HG02943 (cell line): ENCODE measurements around the gene ZNF813.
"Not testable (repeated sequence)": the region's sequence is repeated elsewhere in the genome, so short reads cannot be mapped to it uniquely, and the experiment has no call there.

ENCODE experiments used
- ATAC-seq: cut with Tn5 transposase; IDR thresholded peaks from one replicate; pipeline ENCODE4 v1.9.1; 2021; ENCODE audit warnings: mild to moderate bottlenecking, low read depth, moderate library complexity; ENCODE audit not compliant: unreplicated experiment

Gene ZNF813

DNA sequence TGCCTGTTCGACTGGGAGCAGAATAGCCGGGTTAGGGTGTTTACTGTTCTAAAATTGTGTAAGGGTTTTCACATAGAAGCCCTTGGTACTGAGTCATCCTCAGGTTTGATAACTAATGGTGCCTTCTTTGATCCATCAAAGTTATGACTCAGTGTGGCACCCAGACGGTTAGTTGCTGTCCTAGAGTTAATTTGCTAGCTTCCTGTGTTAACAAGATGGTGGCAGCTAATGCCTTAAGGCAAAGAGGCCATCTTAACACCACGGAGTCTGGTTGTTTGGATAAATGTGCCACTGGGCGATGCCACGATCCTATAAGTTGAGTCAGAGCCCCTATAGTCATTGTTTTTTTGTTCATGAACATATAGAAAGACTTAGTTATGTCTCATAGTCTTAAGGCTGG, 7.9 kb downstream of the ZNF813 start:
- not testable (repeated sequence) for ATAC-seq

DNA sequence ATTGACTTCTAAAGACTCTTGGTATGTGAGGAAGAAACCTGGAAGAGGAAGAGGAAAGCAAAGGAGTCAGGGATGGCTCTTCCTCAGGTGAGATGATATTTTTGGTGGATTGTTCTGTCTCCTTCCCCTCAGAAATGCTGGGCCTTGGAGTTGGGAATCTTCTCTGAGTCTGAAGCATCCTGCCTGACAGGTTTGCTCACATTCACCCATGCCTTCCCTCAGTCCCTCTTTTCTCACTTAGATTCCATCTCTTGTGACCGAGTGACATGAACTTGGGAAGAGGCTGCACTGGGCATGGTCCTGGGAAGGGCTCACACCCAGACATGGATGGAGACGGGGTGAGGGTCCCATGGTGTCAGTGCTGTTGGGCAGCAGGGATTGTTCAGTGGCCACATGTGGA, 16.2 kb downstream of the ZNF813 start:
- not testable (repeated sequence) for ATAC-seq

DNA sequence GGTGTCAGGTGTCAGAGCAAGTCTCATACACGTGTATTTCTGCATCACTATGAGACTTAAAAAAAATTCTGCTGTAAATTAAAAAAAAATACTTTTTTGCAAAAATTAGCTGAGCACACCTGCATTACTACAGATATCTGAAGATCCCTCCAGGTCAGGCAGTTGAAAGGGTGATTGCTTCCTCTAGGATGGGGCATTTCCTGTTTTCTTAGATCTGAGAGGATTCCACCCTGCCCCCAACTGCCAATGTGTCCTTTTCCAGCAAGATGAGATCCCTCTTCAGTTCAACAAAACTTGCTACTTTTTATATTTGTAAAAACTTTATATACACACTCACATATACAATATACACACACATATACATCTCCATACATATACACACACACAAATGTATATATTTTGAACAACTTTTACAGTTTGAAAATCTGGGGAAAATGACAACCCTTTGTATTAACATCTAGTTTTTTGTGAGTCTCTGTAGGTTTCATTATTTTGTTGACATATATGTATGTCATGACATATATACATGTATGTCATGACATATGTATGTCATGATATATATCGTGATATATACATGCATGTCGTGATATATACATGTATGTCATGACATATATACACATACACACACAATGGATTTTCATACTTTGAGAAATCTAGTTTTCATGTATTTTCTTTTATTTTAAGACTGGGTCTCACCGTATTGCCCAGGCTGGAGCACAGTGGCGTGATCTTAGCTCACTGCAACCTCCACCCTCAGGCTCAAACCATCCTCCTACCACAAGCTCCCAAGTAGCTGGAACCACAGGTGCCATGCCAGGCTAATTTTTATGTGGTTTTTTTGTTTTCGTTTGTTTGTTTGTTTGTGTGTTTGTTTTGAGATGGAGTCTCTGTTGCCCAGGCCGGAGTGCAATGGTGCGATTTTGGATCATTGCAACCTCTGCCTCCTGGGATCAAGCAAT, 17.8 kb downstream of the ZNF813 start:
- no peak for ATAC-seq

DNA sequence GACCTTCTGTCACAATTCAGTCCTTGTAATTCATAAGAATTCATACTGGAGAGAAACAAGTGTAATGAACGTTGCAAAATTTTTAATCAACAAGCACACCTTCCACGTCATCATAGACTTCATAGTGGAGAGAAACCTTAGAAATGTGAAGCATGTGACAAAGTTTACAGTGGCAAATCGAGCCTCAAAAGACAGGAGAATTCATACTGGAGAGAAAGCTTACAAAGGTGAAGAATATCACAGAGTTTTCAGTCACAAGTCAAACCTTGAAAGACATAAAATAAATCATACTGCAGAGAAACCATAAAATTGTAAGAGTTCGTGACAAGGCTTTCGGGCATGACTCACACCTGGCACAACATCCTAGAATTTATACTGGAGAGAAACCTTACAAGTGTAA, 24.6 kb downstream of the ZNF813 start:
- no peak for ATAC-seq

DNA sequence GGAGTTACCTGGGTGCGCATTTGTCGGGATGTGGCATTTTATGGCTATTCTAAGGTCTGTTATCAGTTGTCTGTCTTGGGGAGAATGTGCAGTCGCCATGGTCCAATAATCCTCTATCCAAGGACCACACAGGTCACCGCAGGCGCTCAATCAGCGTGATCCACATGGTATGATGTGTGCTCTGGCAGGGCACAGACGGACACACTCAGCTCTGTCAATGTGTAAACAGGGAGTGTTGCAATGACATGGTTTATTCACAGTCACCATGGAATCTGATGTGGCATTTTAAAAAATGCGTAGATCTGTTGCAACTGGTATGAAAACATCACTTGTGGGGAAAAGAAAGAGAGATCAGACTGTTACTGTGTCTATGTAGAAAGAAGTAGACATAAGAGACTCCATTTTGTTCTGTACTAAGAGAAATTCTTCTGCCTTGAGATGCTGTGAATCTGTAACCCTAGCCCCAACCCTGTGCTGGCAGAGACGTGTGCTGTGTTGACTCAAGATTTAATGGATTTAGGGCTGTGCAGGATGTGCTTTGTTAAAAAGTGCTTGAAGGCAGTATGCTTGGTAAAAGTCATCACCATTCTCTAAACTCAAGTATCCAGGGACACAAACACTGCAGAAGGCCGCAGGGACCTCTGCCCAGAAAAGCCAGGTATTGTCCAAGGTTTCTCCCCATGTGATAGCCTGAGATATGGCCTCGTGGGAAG, 29.9 kb downstream of the ZNF813 start:
- not testable (repeated sequence) for ATAC-seq

DNA sequence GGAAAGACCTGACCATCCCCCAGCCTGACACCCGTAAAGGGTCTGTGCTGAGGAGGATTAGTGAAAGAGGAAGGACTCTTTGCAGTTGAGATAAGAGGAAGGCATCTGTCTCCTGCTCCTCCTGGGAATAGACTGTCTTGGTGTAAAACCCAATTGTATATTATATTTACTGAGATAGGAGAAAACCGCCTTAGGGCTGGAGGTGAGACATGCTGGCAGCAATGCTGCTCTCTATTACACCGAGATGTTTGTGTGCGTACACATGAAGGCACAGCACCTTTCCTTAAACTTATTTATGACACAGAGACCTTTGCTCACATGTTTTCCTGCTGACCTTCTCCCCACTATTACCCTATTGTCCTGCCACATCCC, 30.5 kb downstream of the ZNF813 start:
- not testable (repeated sequence) for ATAC-seq

DNA sequence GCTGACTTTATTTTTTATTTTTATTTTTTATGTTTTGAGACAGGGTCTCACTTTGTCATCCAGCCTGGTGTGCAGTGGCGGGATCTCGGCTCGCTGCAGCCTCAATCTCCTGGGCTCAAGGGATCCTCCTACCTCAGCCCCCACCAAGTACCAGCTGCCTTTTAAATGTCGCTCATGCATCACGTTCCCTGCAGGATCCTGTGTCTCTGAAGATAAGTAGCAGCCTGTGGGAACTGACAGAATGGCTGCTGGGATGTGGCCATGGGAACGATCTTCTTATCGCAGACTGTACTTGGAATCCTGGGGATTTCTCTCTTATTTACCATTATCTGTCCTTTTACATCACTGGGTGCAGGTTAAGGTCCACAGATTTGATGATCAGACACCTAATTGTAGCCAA, 35.6 kb downstream of the ZNF813 start:
- ATAC-seq = not testable (repeated sequence)

DNA sequence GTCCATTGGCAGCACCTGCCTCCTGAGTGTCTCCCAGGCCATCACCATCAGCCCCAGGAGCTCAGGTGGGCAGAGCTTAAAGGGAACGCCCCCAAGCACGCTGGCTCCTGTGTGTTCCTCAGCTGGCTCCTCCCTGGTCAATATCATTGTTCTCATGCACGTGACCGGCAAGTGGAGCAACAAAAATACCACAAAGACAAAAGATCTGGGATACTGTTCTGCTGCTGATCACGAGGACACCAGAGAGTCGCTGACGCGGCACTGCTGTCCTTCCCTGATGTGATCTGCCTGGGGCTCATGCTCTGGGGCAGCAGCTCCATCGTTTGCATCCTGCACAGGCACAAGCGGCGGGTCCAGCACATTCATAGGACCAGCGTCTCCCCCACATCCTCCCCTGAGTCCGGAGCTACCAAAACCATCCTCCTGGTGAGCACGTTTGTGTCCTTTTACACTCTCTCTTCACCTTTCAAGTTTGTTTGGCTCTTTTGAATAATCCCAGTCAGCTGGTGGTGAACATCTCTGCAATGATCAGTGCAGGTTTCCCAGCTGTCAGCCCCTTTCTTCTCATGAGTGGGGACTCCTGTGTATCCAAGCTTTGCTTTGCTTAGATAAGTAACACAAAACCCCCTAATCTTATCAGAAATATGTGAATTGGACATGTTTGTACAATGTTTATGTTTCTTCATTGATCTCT, 36.3 kb downstream of the ZNF813 start:
- ATAC-seq = not testable (repeated sequence)

DNA sequence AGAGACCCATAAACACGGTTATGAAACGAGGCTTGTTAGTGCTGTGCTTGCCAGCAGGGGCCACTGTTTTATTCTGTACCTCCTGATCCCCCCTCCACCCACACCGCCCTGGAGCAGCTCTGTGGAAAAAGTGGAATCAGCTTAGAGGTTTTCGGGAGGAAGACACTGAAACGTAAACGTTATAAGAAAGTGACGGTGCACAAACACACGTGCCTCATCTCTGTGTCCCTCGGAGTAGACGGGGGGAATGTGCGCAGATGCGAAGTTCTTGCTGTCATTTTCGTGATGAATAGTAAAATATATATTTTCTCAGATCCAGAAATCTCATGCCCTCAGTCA, 36.8 kb downstream of the ZNF813 start:
- not testable (repeated sequence) for ATAC-seq

DNA sequence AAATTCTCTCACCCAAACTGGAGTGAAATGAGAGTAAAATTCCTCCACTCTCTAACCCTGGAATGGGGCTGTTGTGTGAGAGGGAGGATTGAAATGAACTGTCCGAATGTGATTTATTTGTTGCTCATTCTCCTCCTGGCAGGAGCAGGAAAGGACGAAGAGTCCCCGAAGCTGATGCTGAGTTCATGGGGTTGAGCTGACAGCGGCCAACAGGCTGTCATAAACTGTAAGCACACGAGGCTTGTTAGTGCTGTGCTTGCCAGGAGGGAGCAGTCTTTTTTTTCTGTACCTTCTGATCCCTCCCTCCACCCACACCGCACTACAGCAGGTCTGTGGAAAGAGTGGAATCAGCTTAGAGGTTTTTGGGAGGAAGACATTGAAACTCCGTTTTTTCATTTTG, 37.4 kb downstream of the ZNF813 start:
- ATAC-seq = no peak

DNA sequence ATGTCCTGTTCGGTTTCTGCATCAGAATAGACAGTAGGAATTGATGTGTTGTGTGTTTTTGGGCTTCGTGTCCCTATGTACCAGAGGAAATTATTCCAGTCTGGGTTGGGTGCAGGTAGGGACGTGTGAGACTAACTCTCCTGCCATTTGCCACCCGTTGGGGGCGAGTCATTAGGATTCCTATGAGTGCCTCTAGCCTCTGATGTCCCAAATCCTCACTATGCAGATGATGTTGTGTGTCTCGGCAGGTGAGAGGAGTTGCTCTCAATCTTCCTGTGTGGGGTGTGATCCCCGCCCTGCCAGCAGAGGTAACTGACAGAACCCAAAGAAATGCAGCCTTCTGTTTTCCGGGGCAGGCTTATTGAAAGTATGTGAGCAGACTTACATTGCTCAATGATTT, 39.2 kb downstream of the ZNF813 start:
- no peak for ATAC-seq

DNA sequence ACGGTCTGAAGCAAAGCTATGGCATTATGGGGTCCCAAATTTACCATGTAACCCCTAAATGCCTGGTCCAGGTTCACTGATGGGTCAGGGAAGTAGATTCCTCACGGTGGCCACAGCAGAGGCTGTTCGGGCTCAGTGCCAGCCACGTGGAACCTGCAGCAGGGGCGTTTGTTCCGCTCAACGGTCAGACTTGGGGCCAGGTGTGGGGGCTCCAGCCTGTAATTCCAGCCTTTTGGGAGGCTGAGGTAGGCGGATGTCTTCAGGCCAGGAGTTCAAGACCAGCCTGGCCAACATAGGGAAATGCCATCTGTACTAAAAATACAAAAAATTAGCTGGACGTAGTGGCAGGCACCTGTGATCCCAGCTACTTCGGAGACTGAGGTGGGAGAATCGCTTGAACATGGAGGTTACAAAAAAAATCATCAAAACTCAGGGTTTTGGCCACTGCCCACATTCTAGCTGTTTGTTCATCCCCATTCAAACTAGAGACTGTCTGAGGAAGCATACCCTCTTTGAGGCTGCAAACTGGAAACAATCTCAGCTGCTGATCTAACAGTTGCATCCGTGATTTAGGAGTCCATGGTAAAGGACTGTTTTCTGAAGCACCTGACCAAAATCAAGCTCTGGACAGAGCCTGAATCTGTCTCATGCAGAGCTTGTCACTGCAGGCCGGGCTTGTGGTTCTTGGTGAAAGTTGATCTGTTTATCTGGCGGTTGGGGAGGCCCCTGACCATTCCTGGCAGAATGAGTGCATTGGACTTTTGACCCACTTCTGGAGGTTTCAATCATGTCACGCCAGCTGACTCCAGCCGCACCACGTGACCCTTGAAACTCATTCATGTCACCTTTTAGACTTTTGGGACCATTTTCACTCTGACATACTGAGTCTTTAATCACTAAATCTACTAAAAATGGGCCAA, 40.2 kb downstream of the ZNF813 start:
- ATAC-seq = no peak

DNA sequence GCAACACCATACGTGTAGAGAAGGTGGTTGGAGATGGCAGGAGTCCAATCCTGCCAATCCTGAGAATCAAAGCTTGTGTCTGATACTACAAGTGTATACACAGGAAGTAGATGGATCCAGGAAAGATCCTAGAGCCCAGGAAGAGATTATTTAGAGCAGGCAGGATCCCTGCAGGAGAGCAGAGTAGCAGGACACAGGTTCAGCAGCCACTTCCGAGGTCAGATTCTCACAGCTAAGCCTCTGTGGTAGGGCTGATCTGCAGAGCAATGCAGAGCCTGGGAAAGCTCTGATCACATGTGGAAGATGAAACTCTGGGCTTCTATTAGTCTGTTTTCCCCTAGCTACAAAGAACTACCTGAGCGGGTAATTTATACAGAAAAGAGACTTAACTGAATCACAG, 41.9 kb downstream of the ZNF813 start:
- ATAC-seq = no peak

DNA sequence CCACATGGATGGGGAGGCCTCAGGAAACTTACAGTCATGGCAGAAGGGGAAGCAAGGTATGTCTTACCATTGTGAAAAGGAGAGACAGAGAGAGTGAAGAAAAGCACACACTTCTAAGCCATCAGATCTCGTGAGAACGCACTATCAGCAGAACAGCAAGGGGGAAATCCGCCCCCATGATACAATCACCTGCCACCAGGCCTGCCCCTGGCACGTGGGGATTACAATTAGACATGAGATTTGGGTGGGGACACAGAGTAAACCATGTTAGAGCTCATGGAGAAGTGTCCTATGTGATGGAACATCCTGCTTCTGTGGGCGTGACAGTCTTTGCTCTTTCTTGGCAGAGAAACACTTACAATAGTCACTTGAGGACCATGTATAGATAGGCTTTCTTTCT, 42.3 kb downstream of the ZNF813 start:
- no peak for ATAC-seq

DNA sequence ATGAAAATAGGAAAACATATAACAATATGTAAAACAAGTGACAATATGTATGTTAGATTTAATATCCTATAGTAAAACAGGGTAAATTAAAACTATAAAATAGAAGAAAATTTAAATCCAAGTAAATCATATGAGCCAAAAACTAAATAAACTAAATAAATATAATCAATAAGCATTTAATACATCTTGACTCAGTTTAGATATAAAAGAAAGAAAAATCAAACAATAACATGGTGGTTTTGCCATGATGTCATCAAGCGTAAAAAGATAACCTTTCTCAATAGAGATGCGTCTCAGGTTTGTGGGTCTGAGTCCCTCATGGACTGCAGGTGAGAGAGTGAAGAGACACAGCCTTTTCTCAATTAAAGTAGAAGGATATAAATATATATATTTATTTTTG, 43.8 kb downstream of the ZNF813 start:
- no peak for ATAC-seq

DNA sequence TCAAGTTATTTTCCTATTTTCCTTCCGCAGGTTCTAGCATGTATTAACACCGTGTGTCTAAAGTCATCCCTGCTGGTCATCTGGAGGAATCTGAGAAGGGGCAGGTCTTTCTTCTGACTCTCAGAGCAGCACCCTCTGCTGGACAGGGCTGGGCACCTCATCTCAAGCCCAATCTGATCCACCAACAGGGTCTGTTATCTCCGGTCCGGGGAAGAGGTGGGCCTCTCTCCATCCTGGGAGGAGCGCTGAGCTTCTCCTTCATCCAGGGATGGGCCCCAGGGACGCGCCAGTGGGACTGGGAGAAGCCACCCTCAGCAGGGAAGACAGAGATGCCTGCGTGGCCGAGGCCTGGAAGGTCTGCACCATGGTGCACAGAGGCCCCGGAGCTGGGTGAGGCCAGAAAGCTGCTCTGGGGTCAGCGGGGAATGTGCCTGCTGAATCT, 44.4 kb downstream of the ZNF813 start:
- ATAC-seq = no peak

DNA sequence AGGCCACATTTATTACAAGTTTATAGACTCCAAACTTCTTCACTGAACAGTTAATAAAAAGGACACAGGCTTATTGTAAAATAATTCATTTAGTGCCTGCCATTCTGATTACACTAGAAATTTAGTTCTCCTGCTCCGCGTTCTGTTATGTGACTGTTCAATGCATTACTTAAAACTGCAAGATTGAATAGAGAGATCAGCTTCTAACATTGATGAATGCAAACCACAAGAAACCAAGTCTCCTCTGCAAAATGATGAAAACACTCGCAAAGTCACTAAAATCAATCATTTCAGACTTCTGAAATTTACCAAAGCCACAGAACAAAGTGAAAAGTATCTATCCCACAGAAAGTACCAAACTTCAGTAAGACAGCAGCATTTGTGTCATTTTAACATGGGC, 47.5 kb downstream of the ZNF813 start:
- not testable (repeated sequence) for ATAC-seq

DNA sequence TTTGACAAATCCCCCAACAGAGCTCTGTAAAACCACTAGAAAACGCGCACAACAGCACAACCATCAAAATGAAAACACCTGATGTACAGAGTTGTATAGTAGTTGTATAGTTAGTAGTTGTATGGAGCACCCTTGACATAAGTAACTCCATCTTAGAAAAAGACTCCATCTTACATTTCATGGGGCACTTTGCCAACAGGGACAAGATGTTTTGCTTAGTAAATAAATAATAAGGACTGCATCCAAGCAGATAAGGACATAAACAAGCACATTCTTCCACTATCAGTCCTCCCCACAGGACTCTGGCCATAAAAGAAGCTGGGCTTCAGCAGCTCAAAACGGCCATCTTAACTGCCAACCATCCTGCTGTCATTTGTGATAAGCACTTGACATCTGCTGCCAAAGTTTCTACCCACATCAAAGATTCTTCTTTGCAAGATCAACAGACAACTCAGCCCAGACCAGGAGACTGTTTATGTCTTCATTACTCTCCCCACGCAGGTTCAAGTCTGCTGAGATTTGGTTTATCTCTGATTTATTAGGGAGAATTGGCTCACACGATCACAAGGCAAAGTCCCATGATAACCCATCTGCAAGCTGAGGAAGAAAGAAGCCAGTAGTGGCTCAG, 49.7 kb downstream of the ZNF813 start:
- ATAC-seq = no peak

DNA sequence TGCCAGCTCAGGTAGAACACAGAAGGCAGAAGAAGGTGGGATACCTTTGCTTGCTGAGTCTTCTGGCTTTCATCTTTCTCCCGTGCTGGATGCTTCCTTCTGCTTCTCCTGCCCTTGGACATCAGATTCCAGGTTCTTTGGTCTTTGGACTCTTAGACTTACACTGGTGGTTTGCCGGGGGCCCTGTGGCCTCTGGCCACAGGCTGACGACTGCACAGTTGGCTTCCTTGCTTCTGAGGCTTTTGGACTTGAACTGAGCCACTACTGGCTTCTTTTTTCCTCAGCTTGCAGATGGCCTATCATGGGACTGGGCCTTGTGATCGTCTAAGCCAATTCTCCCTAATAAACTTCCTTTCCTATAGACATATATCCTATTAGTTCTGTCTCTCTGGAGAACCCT, 50.6 kb downstream of the ZNF813 start:
- ATAC-seq = no peak

DNA sequence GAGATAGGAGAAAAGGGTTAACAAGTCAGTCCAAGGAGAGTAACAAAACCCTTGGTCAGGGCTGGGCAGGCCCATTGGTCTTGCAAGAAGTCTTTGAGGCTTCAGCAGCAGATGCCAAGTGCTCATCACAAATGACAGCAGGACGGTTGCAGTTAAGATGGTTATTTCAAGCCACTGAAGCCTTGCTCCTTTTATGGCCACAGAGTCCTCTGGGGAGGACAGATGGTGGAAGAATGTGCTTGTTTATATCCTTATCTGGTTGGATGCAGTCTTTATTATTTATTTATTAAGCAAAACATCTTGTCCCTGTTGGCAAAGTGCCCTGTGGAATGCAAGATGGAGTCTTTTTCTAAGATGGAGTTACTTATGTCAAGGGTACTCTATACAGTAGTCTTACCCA, 51.2 kb downstream of the ZNF813 start:
- ATAC-seq = no peak
